ENCODE data around the gene ITPK1.

GRCh38 chr14:93116676-93117200 is 1.0 kb upstream of the ITPK1 start:
- no peak for TF ChIP-seq CTCF (IDR thresholded peaks at IDR 0.05)
- TF ChIP-seq POLR2A (IDR thresholded peaks at IDR 0.05): no peak
